GM18511 (cell line): Measurements from ENCODE around the gene AGPAT2.

Experiments used
- ATAC-seq: cut with Tn5 transposase; IDR thresholded peaks from one replicate; pipeline ENCODE4 v1.9.1; 2021; ENCODE audit warnings: mild to moderate bottlenecking, moderate library complexity; ENCODE audit not compliant: unreplicated experiment

AGPAT2 gene

GRCh38 chr9:136675477-136676296 lies 11.6 kb downstream of the AGPAT2 start:
- no peak for ATAC-seq

- no peak for ATAC-seq
Observed at GRCh38 chr9:136674786-136675349, 12.4 kb downstream of the AGPAT2 start.

GRCh38 chr9:136673975-136674785 lies 13.1 kb downstream of the AGPAT2 start:
- ATAC-seq, result no peak

GRCh38 chr9:136673088-136673974 lies 13.9 kb downstream of the AGPAT2 start:
- ATAC-seq, result no peak

- no peak for ATAC-seq
Observed at GRCh38 chr9:136672431-136673087, 14.7 kb downstream of the AGPAT2 start.

GRCh38 chr9:136671646-136672430 lies 15.4 kb downstream of the AGPAT2 start:
- no peak for ATAC-seq

GRCh38 chr9:136671254-136671614 lies 16.0 kb downstream of the AGPAT2 start:
- no peak for ATAC-seq

GRCh38 chr9:136670576-136671253 lies 16.5 kb downstream of the AGPAT2 start:
- ATAC-seq, result no peak

GRCh38 chr9:136669791-136670464 lies 17.3 kb downstream of the AGPAT2 start:
- no peak for ATAC-seq

GRCh38 chr9:136668983-136669790 lies 18.1 kb downstream of the AGPAT2 start:
- no peak for ATAC-seq

- ATAC-seq, result no peak
Observed at GRCh38 chr9:136667940-136668760, 19.1 kb downstream of the AGPAT2 start.

- ATAC-seq, result no peak
Observed at GRCh38 chr9:136667214-136667939, 19.9 kb downstream of the AGPAT2 start.

- no peak for ATAC-seq
Observed at GRCh38 chr9:136666372-136667213, 20.7 kb downstream of the AGPAT2 start.

- no peak for ATAC-seq
Observed at GRCh38 chr9:136665704-136666371, 21.4 kb downstream of the AGPAT2 start.
